ENCODE measurements around the gene CAMTA1. TPM values are rescaled to one million over a fixed set of nuclear protein-coding genes. Genes with fewer than 3 reads are reported as not detected.

CAMTA1 gene
- total RNA-seq, 1 donor from 2014 or later: 109 TPM

DNA sequence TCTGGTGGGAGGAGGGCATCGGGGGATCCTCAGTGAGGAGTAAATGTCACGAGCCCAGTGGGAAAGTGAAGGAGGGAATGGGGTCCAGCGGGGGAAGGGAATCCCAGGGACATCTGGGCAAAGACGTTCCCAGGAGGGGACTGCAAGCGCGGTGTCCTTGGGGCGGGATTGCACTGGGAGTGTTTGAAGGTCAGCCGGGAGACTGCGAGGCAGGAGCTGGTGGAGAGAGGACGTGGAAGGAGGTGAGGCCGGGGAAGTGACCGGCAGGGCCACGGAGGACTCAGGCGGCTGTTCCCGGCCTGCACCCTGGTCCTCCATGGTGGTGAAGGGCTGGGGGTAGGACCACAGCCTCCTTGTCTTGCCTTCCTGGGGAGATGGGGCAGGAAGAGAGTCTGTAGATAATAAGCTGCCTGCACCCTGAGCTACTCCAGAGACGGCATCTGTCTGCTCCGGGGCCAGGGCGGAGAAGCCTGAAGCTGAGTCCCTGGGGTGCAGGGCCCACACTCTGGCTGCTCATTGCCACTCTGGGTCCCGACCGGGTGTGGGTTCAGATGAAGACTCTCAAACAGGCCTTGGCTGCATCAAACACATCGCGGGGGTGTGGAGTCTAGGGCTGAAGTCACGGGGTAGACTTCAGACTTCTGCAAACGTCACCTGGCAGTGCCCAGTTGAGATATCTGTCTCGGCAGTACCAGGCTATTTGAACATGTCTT lies 264.8 kb downstream of the CAMTA1 start:
- no peak overlapping the region for H3K4me3 Mint-ChIP-seq
- H3K9me3 Mint-ChIP-seq: no peaks in the 10 kb centered on the region
- TF ChIP-seq, protein P1, sequence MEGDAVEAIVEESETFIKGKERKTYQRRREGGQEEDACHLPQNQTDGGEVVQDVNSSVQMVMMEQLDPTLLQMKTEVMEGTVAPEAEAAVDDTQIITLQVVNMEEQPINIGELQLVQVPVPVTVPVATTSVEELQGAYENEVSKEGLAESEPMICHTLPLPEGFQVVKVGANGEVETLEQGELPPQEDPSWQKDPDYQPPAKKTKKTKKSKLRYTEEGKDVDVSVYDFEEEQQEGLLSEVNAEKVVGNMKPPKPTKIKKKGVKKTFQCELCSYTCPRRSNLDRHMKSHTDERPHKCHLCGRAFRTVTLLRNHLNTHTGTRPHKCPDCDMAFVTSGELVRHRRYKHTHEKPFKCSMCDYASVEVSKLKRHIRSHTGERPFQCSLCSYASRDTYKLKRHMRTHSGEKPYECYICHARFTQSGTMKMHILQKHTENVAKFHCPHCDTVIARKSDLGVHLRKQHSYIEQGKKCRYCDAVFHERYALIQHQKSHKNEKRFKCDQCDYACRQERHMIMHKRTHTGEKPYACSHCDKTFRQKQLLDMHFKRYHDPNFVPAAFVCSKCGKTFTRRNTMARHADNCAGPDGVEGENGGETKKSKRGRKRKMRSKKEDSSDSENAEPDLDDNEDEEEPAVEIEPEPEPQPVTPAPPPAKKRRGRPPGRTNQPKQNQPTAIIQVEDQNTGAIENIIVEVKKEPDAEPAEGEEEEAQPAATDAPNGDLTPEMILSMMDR (conservative IDR thresholded peaks at IDR 0.05): no peak
- H3K27ac Mint-ChIP-seq (ENCODE audit: unreplicated experiment): no peak overlapping the region
- DNase-seq (ENCODE audit: low read depth, low spot score): no peak
- no peaks in the 10 kb centered on the region for H3K4me1 Mint-ChIP-seq
- H3K36me3 Mint-ChIP-seq (ENCODE audit: low read depth): no peaks in the 10 kb centered on the region
- H3K27me3 Mint-ChIP-seq (ENCODE audit: low read depth): peaks cover 20% of the 10 kb centered on the region

DNA sequence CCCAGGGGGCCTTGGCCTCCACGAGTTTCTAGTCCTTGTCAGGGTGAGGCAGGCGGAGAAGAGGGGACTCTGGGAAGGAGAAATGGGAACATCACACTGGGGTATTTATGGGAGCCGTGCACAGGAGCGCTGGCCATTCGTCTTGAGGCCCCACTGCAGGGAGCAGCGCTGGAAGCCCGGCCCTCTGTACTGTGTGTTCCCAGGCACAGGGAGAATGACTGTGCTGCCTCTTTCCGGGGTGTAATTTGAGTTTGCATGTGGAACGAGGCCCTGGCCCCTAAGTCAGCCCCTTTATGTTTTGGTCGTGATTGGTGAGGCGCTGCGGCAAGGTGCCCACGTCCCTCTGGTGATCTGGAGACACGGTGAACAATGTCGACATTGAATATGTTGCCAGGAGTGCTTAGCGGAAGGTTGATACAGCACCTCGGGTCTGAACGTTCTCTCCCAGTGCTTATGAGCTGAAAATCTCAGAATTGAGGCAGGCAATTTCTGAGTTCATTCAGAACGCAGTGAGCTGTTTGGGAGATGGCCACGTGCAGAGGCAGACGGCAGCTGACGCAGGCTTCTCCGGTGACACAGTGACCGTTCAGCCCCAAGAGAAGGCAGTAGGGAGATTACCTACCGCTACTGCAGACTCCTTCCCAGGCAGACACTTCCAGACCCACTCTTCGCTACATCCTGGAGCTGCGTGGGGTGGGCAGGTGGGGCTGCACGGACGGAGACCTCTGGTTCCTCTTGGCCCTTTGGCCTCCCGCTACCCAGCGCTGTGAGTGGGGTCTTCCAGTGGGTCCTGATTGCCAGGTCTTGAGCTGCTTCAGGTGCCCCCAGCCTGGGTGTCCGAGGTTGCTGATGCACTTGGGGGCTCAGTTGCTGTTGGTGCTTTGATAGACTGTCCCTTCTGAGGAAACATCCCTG lies 265.8 kb downstream of the CAMTA1 start:
- TF ChIP-seq, protein P1 (conservative IDR thresholded peaks at IDR 0.05): no peak
- H3K9me3 Mint-ChIP-seq: no peaks in the 10 kb centered on the region
- H3K27ac Mint-ChIP-seq (ENCODE audit: unreplicated experiment): no peak overlapping the region
- no peaks in the 10 kb centered on the region for H3K4me1 Mint-ChIP-seq
- H3K4me3 Mint-ChIP-seq: no peak overlapping the region
- peaks cover 18% of the 10 kb centered on the region for H3K27me3 Mint-ChIP-seq (ENCODE audit: low read depth)
- no peak for DNase-seq (ENCODE audit: low read depth, low spot score)
- no peaks in the 10 kb centered on the region for H3K36me3 Mint-ChIP-seq (ENCODE audit: low read depth)

GRCh38 chr1:7052701-7053100 lies 267.4 kb downstream of the CAMTA1 start:
- DNase-seq (ENCODE audit: low read depth, low spot score): no peak
- TF ChIP-seq, protein P1 (conservative IDR thresholded peaks at IDR 0.05): no peak
- no peaks in the 10 kb centered on the region for H3K4me1 Mint-ChIP-seq
- H3K9me3 Mint-ChIP-seq: no peaks in the 10 kb centered on the region
- peaks cover 4% of the 10 kb centered on the region for H3K27me3 Mint-ChIP-seq (ENCODE audit: low read depth)
- no peak overlapping the region for H3K4me3 Mint-ChIP-seq
- no peaks in the 10 kb centered on the region for H3K36me3 Mint-ChIP-seq (ENCODE audit: low read depth)
- H3K27ac Mint-ChIP-seq (ENCODE audit: unreplicated experiment): no peak overlapping the region

DNA sequence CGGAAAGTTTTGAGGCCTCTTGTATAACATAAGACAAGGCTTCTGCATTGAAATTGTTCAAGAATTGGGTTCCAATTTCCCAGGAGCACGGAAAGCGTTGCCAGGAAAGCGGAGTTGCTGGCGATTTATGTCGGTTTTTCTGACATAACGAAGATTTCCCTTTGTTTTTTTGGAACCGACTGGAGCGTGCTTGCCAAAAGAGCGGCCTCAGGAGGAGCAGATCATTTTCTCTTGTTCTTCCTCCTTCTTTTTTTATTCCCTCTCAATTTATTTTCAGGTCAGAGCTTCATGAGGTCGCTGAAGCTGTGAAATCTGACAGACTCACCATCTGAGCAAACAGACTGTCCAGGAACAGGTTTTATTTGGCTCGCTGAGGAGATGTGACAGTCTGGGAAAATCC lies 275.5 kb downstream of the CAMTA1 start:
- no peaks in the 10 kb centered on the region for H3K9me3 Mint-ChIP-seq
- H3K27me3 Mint-ChIP-seq (ENCODE audit: low read depth): peaks cover 26% of the 10 kb centered on the region
- no peaks in the 10 kb centered on the region for H3K4me1 Mint-ChIP-seq
- H3K27ac Mint-ChIP-seq (ENCODE audit: unreplicated experiment): no peak overlapping the region
- H3K36me3 Mint-ChIP-seq (ENCODE audit: low read depth): no peaks in the 10 kb centered on the region
- TF ChIP-seq, protein P1 (conservative IDR thresholded peaks at IDR 0.05): no peak
- DNase-seq (ENCODE audit: low read depth, low spot score): no peak
- H3K4me3 Mint-ChIP-seq: no peak overlapping the region

DNA sequence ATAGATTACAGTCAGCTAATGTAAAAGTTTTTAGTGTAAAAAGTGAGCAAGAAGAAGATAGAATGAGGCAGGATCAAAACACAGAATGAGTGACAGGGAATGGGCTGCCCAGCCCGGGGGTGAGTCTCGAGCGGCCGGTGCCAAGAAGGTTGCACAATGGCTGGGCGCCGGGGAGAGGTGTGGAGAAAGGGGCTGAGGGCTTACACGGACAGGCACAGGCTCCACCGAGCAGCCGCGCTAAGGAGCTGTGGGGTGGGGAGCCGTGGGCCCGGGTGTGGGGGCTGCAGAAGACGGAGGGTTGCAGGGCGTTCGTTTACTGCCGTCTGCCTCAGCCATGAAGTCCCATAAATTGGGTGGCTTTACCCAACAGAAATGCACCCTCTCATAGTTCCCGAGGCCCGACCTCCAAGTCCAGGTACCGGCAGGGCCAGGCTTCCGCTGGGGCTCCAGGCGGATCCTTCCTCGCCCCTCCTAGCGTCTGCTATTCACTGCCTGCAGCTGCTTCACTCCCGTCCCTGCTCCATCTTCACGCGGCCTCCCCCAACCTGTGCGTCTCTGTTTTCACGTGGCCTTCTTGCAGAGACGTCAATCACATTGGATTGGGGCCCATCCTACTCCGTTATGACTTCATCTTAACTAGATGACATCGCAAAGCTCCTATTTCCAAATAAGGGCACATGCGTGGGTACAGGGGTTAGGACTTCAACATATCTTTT lies 277.2 kb downstream of the CAMTA1 start:
- Mint-ChIP-seq H3K9me3 (no peaks in the 10 kb centered on the region), H3K4me1 (no peaks in the 10 kb centered on the region), H3K27me3 (ENCODE audit: low read depth) (peaks cover 29% of the 10 kb centered on the region), H3K27ac (ENCODE audit: unreplicated experiment) (no peak overlapping the region), H3K36me3 (ENCODE audit: low read depth) (no peaks in the 10 kb centered on the region), H3K4me3 (no peak overlapping the region)
- TF ChIP-seq, protein P1 (conservative IDR thresholded peaks at IDR 0.05): no peak
- no peak for DNase-seq (ENCODE audit: low read depth, low spot score)

Measured in neural crest cell (in vitro differentiated cells).